ENCODE data around the gene ANGPTL2. TPM values are rescaled to one million over a fixed set of nuclear protein-coding genes. Genes with fewer than 3 reads are reported as not detected.

Gene ANGPTL2
- polyA plus RNA-seq, 1 of the 3 experiments (the other 2 are of a cell fraction): 12.3 TPM

GRCh38 chr9:127144670-127145445 lies 22.4 kb upstream of the ANGPTL2 start:
- H3K9ac ChIP-seq: no peak overlapping the region
- H3K79me2 ChIP-seq (ENCODE audit: insufficient read depth): no peaks in the 10 kb centered on the region
- POLR2A ChIA-PET: no interaction called here
- no peaks in the 10 kb centered on the region for H3K27me3 ChIP-seq (ENCODE audit: insufficient read depth)
- no peak for DNase-seq
- no peaks in the 10 kb centered on the region for H4K20me1 ChIP-seq (ENCODE audit: insufficient read depth)
- no peaks in the 10 kb centered on the region for H3K9me2 ChIP-seq
- no peak overlapping the region for H2AFZ ChIP-seq (ENCODE audit: low read depth)
- no peaks in the 10 kb centered on the region for H3K9me3 ChIP-seq
- H3K4me3 ChIP-seq (ENCODE audit: low read depth in 2 of 2, low read length in 1 of 2): no peak overlapping the region
- H3K27ac ChIP-seq (ENCODE audit: low read depth in 2 of 2, low read length in 1 of 2): no peak overlapping the region
- WGBS (ENCODE audit: low lambda C conversion rate): 90% methylated on average over 6 of the region's 8 CpGs
- no peaks in the 10 kb centered on the region; a peak in 1 of 4 replicates for H3K4me1 ChIP-seq (ENCODE audit: control insufficient read depth in 1 of 2, insufficient read depth in 2 of 2, low read depth in 1 of 2, low read length in 1 of 2)
- TF ChIP-seq EP300 (IDR thresholded peaks at IDR 0.05; ENCODE audit: borderline replicate concordance in 1 of 2, low read depth in 1 of 2, low read length in 1 of 2) (no peak), REST (IDR thresholded peaks at IDR 0.05; ENCODE audit: low read depth, low read length) (no peak), TAF1 (IDR thresholded peaks at IDR 0.05; ENCODE audit: borderline replicate concordance, low read depth, low read length) (no peak), CHD2 (IDR thresholded peaks at IDR 0.05; ENCODE audit: low read length, partially characterized antibody) (no peak), SIN3A (IDR thresholded peaks at IDR 0.05; ENCODE audit: borderline replicate concordance, low read depth, low read length) (no peak), RCOR1 (IDR thresholded peaks at IDR 0.05; ENCODE audit: low read length) (no peak), FOSL2 (IDR thresholded peaks at IDR 0.05; ENCODE audit: borderline replicate concordance, low read depth) (no peak), NFIC (IDR thresholded peaks at IDR 0.05; ENCODE audit: borderline replicate concordance) (no peak)
- TF ChIP-seq, protein P1, sequence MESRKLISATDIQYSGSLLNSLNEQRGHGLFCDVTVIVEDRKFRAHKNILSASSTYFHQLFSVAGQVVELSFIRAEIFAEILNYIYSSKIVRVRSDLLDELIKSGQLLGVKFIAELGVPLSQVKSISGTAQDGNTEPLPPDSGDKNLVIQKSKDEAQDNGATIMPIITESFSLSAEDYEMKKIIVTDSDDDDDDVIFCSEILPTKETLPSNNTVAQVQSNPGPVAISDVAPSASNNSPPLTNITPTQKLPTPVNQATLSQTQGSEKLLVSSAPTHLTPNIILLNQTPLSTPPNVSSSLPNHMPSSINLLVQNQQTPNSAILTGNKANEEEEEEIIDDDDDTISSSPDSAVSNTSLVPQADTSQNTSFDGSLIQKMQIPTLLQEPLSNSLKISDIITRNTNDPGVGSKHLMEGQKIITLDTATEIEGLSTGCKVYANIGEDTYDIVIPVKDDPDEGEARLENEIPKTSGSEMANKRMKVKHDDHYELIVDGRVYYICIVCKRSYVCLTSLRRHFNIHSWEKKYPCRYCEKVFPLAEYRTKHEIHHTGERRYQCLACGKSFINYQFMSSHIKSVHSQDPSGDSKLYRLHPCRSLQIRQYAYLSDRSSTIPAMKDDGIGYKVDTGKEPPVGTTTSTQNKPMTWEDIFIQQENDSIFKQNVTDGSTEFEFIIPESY (IDR thresholded peaks at IDR 0.05; ENCODE audit: borderline replicate concordance, low read depth): no peak
- no peaks in the 10 kb centered on the region for H3F3A ChIP-seq (replicated peaks; ENCODE audit: insufficient read depth)
- CTCF ChIA-PET: interaction anchor here (1.1 kb wide), 2 partner anchors 8 to 17 kb away, joined by 3 to 4 read pairs; no protein-coding TSS in a partner anchor
- no peaks in the 10 kb centered on the region for H3K36me3 ChIP-seq (replicated peaks in 1 of 2; ENCODE audit: control insufficient read depth in 1 of 2, insufficient read depth in 2 of 2, low read length in 1 of 2)
- no peak overlapping the region for H3K4me2 ChIP-seq

All from SK-N-SH (cell line).